Bone marrow (tissue), 2 donors: Measurements from ENCODE around the gene OR2F1.

Source experiments
- DNase-seq, 2 donors: peaks; one replicate each; lab custom pipeline; 2025; lab: John Stamatoyannopoulos, UW

OR2F1 gene, protein sequence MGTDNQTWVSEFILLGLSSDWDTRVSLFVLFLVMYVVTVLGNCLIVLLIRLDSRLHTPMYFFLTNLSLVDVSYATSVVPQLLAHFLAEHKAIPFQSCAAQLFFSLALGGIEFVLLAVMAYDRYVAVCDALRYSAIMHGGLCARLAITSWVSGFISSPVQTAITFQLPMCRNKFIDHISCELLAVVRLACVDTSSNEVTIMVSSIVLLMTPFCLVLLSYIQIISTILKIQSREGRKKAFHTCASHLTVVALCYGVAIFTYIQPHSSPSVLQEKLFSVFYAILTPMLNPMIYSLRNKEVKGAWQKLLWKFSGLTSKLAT

DNA sequence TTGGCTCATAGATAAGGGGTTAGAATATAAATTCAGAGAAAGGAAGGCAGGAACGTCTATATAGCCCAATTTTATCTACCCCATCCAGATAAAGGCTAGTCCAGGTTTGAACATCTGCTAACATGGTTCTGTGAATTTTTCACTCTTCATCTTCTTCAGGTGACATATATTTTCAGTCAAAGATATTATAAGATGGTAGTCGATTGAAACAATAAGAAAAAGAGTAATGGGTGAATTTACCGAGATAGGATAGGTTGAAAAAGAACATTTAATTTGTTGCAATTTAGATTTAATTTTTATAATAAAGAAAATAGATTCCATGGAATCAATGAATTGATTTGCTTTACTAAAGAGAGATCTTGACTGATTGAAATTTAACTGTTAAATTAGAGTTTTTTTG lies at the start of gene OR2F1:
Gene OR2F1, plus strand, starts transcription at position 301 of the 400 bp plus-strand sequence. CDS start 5,127 bp downstream, outside the sequence.
- no peak for DNase-seq

DNA sequence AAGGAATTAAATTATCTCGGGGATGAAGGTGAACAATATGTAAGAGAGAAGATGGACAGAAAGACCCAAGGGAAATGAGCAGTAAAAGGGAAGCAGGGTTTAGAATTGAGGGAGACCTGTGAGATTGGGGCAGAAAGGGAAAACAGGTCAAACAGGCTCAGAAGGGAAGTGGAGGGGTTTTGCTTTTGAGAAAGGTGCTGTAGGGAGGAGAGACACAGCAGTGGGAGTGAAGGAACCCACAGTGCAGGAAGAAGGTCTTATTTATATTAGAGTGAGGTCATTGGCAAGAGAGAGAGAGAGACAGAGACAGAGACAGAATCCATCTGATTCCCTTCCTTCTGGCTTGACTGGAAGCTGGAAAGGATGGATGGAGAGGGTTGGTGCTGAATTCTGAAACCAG lies 49.1 kb upstream of the OR2F1 start:
- DNase-seq = no peak

DNA sequence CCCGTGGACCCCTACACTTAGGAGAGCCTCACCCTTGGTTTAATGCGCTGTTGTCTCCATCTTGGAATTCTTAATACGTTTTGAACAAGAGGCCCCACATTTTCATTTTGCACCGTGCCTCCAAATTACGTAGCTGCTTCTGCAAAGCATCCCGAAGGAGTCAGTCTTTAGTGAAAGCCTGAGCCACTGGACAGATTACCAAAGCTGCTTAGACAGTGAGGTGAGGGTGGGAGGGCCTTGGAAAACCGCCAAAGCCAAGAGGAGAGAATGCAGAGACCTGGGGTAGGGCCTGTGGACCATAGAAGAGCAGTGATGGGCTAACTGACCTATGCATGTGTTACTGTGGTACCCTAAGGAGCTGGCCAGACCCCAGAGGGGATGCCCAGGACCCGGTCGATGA lies 48.5 kb upstream of the OR2F1 start:
- DNase-seq = no peak

DNA sequence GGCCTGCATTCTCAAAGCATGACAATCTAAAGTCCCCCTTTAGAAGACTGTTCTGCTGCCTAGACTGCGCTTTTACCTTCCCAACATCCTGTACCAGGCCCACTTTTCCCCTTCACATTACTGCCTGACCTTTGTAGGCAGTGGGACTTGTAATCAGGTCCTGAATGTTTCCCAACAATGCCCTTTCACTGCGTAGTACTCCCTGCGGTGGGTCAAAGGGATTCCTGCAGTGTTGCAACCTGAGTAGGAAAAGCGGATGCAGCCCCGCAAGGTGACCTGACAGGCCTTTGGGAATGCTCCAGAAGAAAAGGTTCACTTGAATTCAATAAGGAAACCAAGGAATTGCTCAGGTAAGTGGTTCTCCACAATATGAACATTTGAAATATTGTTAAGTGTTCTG lies 47.7 kb upstream of the OR2F1 start:
- no peak for DNase-seq

DNA sequence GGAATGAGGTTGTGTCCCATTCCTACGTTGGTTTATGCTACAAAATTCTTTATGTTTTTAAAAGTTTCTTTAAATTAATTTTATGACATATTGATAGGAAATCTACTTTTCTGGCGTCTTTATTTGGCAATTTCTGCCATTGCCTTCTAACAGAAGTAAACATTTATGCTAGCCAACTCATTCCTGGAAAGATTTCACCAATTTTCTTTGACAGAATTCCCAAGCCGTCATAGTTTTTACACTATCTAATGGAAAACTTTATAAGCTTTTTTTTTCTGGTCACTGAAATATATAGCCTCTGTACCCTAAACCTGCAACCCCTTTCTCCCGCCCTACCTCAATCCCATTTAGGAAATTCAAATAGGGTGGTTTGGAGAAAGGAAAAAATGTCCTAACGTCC lies 46.5 kb upstream of the OR2F1 start:
- DNase-seq = no peak

DNA sequence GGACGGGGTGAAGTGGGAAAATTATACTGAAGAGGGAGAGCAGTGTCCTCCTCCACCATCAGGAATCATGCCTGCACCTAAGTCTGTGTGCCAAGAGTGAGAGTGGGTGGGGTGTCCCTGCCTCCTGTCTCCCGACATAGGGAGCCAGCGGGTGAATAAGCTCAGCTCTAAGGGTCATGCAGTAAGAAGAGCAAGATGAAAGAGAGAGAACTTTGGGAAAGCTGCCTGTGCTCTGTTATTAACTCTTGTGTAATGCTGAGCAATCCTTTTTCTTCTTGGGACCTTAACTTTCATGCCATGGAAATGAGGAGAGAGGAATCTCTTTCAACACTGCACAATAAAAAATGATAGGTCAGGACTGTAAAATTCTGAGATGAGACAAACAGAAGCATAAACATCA lies 44.8 kb upstream of the OR2F1 start:
- DNase-seq = no peak

DNA sequence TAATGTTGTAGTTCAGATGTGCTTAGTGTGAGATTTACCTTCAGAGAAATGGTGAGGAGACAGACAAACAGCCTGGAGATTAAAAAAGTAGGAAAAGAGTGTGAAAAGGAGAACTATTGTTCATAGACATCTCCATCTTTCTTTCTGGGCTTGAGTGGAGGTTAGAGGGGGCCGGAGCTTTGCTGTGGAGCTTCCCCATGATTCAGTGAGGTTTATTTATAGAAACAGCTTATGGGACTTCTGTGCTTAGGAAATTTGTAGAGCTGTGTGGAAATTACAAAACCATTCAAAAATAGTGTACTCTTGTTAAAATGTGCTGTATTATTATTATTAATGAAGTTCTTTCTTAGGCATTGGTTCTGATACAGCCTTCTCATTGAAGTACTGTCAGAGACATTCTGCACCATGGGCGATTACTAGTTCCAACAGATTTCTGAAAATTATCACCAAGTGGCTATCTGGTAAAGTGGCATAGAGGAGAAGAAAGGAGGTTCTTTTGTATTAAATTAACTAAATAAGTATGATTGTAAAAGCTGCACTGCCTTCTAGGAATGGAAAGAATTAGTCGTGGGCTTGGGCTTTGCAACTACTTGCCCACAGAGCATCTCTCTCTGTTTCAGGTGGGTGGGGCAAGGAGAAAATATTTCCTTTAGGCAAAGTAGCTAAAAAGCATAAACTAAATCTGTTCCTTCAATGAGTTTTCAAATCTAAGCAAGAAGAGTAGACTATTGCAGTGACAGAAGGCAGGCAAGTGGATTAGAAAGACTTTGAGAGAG lies 44.0 kb upstream of the OR2F1 start:
- DNase-seq = no peak

DNA sequence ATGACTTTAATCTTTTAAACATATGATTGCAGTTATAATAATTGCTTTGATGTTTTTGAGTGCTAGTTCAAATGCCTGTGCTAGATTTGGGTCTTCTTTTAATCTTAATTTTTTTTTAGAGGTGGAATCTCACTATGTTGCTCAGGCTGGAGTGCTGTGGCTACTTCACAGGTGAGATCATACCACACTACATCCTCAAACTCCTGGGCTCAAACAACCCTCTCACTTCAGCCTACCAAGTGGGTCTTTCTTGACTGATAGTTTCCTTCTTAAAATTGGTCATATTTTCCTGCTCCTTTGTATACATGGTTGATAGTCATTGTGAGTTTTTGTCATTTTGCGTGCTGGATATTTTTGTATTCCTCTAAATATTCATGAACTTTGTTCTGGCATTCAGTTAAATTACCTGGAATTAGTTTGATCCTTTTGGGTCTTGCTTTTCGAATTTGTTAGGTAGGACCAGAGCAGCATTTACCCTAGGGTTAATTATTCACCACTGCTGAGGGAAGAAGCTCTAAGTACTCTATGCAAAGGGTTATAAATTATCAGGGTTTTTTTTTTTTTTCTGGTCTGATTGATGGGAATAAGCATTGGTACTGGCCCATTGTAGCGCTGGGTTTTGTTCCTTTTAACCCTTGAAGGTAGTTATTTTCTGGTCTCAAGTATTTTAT lies 40.6 kb upstream of the OR2F1 start:
- DNase-seq = no peak

DNA sequence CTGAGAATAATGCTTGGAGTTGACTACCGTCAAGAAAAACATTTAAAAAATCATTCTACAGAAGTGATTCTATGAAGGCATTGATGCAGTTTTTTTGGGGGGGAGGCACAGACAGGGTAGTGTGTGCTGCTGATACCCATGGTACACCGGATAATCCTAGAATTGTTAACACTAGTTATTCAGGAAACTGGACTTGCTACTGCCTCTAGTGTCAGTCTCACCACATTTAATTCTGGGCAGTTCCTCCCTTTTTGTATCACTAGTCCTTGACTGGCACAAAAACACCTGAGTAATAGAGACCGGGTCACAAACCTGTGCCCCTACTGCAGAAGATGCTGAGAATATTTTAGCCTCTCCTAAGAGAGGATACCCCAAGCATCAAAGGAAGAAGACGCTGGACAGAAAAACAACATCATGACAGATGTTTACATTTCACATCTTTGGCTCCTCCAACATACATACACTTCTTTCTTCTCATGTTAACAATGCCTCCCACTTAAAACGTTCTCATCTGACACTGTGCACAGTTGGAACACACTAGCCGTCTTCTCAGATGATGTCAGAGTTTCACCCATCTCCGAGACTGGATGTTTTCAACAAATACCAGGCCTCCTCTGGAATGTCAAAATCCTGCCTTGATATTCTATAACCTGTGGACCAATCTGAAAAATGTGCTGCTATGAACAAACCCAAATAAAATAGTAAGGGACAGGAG lies 39.5 kb upstream of the OR2F1 start:
- no peak for DNase-seq

DNA sequence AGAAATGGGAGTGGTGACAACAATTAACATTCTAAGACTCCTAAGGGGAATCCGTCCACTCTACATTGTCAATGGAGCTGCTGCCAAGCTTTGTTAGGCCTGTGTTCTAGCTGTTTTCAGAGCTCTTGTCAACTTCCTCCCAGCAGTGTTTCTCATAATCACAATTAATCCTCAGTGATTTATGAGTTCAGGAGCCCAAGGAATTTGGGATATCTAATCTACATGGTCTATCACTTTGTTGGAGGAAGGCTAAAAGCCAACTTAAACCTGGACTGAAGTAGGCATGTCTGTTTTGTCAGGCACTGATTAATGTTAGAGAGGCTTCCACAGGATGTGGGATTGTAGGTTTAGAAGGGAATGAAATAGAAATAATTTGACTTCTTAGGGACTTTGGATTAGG lies 29.8 kb upstream of the OR2F1 start:
- DNase-seq = no peak

DNA sequence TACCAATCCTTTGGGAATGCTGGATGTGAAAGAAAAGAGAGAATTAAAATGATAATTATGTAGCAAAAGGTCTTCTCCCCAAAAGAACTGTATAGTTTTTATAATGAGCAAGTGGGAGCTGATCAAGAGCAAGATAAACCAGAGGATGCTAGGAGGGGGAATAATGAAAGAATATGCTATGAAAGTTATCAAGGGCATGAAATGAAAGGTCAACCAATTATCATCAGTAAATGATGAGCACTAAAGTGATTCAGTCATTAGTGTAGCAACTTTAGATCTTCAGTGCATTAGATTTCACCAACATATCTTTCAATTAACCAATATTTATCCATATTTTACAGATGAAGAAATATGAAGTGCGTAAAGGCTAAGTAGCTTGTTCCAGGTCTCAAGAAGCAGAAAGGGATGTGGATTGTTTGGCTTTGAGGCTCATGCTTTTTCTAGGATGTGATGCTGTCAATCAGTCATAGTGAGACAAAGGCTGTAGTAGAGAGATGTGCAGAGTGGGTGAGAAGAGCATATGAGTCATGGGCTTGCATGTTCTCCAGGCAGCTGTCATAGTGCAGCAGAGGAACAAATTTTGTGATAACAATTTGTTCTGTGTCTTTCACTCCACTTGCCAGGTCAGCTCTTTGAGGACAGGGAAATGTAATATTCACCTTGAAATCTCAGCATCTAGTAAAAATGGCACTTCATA lies 25.3 kb upstream of the OR2F1 start:
- DNase-seq = no peak

DNA sequence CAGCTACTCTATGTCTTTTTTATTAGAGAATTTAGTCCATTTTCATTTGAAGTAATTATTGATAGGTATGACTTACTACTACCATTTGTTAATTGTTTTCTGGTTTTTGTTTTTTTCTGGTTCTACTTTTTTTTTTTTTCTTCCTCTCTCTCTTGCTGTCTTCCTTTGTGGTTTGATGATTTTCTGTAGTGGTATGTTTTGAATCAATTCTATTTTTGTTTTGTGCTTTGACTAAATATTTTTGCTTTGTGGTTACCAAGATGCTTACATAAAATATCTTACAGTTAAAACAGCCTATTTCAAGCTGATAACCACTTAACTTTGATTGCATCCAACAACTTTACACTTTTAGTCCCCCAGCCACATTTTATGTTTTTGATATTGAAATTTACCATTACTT lies 22.9 kb upstream of the OR2F1 start:
- no peak for DNase-seq

DNA sequence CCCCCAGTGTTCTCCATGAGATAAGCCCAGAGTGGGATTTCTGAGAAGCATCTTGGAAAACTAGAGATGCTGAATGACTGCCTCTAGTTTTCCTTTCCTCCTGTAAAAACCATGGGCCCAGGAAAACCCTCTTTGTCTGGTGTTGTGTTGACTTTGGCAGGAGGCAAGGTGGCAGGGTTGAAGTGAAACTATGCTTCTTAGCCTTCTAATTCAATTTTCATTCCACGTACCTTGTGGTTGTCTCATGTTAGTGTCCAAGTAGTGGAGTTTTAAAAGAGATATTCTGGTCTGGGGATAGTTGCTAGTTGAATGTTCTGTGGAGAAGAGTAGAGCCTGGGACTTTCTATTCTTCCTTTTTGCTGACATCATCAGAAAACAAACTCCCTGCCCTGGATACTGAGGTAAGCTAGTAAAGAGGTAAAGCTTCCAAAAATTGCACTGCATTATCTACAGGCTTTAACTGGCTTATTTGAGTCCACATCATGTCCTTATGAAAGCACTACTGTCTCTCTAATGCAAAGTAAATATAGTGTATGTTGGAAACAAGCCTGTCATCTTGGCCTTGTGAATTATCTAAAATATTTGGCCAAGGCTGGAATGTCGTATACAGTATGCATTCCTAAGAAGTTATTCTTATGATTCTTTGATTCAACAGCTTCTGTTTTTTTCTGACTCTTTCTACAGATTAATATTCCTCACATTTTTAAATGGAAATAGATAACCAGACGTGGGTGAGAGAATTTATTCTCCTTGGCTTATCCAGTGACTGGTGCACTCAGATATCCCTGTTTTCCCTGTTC lies 19.9 kb upstream of the OR2F1 start, which contains the start of gene OR2F2:
Gene OR2F2, plus strand, starts transcription at position 708 of the 800 bp plus-strand sequence. Its CDS starts 0 bp downstream, at position 708.
- no peak for DNase-seq

DNA sequence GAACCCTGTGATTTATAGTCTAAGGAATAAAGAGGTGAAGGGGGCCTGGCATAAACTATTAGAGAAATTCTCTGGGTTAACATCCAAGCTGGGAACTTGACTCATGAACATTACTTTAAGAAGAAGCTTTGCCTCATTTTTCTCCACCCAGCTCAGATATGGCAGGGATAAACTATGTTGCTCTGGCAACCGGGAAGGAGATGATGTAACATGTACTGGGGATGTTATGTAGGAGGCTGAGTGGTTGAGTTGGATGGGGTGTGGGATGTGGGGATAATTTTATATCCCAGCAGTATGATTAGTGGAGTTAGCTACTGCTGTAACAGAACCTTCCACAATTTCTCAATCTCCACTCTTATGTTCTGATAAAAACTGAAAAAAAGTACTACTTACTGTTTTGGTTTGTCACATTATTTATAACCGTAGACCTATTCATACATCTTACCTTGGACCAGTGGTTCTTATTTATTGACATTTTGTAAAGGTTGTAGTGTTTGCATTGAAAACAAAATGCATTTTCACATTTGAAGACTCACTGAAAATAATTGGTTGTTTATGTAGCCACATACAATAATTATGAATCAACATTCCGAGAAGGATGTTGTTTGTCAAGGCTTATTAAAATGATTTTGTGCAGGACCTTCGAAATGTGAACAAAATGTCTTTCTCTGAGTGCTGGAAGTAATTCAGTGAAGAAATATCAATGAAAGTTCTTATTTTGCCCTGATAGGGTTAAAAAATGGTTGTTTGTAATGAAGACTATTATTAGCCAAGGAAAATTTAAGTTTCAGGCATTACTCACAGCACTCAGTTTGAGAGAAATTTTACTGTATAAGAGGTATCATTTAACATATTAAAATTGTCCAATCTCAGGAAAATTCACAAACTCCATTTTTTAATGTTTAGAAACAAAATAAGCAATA lies 18.3 kb upstream of the OR2F1 start:
- DNase-seq = no peak

DNA sequence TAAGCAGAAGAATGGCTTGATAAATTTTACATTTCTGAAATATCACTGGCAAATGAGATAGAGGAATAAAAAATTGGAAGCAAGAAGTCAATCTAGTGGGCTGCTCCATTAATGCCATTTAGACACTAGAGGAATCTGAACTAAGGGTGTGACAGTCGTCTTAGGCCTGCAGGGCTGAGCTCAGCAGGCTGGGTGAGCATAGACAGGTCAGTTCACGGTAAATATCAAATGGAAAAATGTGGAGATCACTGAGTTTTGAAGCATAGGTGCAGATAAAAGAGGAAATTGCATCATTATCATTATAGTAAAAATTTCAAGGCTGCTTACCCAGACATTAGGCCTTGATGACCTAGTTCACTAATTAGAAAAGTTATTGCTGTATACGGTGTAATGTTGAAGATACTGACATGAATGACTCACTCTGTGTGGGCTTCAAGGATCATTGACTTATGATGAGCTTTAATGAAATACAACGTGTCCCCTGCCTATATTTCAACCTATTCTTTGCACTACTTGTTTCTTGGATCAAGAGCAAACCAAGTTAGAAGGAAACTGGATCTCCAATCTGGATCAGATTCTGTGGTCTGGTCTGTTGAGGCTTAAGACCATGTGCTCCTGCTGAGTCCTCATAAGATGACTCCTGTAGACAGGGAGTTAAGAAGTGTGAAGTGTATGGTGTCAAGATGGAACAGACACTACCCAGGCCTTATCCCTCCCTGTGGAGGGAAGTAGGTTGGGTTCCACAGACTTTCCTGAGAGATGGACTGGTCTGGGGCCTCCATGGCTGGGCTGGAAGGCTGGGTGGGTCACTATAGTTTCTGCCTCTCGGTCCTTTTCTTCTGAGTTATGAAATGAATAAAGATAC lies 16.0 kb upstream of the OR2F1 start:
- no peak for DNase-seq

DNA sequence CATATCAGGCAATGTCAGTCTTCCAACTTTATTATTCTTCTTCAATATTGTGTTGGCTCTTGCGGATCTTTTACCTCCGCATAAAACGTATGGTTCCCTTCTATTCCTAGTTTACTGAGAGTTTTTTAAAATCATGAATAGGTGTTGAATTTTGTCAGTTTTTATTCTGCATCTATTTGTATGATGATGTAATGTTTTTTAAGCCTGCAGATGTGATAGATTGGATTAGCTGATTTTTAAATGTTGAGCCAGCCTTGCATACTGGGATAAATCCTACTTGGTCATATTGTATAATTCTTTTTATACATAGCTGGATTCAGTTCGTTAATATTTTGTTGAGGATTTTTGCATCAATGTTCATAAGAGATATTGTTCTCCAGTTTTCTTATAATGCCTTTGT lies 9.2 kb upstream of the OR2F1 start:
- DNase-seq = no peak

DNA sequence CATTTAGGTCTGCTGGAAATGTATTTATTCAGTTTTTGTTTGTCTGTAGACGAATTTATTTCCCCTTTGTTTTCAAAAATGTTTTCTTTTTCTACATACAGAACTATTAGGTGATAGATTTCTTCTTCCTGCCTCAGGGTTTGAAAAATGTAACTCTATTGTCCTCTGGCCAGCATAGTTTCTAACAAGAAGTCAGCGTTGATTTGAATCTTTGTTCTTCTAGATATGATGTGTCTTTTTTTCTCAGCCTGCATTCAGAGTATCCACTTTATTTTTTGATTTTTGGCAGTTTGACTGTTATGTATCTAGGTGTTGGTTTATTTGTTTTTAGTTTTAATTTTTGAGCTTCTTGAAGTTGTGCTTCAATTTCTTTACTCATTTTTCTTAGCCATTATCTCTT lies 7.5 kb upstream of the OR2F1 start:
- DNase-seq = no peak

DNA sequence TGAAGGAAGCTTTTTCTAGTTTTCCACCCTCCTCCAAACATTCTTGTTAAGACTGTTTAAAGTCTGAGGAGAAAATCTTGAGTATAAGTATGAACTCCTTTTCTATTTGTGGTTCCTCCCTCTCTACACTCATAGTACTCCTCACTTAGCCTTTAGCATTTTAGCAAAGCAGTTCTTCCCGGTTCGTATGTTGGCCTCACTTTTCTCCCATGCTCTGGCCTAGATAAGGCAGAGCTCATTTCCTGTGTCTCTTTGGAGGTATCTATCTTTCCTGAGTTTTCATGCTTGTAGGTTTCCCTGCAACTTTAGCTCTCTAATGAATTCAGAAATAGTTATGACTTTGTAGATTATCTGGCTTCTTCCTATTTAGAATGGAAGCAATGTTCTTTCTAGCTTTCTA lies 5.9 kb upstream of the OR2F1 start:
- no peak for DNase-seq

DNA sequence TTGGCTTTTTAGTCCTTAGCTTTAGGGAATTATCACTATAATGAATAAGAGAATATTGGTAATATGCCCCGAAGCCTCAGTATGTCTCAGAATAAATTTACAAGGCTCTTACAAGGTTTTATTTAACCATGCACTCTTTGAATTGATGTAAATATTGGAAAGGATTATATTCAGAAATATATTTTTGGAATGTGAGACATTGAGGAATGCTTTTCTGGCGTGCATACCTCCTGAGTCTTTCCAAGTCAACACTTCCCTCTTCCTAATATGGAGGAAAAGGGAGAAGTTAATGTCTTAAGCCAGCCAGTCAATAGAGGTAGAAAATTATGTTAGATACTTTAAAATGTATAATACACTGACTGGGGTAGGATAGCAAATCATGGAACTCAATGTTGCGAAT lies 1.2 kb upstream of the OR2F1 start:
- DNase-seq = no peak
